GM18907 (cell line): ENCODE measurements around the gene WDR59.
"Not testable (repeated sequence)": the region's sequence is repeated elsewhere in the genome, so short reads cannot be mapped to it uniquely, and the experiment has no call there.

Experiments used
- ATAC-seq: cut with Tn5 transposase; IDR thresholded peaks from one replicate; pipeline ENCODE4 v1.9.1; 2021; ENCODE audit warnings: mild to moderate bottlenecking, moderate library complexity; ENCODE audit not compliant: unreplicated experiment

The WDR59 gene

DNA sequence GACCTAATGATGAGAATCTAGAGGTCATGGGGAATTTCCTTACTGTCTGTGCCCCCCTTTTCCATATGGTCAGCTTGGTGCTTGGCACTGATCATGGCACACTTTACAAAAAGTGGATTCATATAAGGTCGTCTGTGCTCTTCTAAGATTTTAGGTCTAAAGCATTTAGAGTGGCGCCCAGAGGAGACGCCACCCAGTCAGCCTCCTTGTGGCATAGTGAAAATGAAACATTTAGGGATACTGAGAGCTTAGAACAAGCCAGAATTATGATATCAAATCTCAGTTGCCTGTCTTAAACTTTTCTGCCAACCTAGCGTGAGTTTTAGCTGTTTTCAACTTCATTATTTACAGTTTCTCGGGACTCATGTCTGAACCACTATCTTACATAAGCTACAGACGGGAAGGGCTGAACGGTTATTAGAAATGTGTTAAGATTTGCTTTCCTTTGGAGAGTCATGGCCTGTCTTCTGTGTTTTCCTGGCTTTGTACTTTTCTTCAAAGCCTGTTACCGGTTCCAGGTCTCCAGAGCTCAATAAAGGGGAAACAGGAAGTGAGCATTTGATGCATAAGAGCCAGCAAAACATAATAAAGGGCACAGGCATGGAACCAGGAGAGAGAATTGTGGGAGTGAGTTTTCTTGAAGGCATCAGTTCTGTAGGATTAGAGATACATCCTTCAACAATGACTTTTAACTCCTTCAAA lies 27.6 kb upstream of the WDR59 start:
- ATAC-seq: peak; percentile 21

DNA sequence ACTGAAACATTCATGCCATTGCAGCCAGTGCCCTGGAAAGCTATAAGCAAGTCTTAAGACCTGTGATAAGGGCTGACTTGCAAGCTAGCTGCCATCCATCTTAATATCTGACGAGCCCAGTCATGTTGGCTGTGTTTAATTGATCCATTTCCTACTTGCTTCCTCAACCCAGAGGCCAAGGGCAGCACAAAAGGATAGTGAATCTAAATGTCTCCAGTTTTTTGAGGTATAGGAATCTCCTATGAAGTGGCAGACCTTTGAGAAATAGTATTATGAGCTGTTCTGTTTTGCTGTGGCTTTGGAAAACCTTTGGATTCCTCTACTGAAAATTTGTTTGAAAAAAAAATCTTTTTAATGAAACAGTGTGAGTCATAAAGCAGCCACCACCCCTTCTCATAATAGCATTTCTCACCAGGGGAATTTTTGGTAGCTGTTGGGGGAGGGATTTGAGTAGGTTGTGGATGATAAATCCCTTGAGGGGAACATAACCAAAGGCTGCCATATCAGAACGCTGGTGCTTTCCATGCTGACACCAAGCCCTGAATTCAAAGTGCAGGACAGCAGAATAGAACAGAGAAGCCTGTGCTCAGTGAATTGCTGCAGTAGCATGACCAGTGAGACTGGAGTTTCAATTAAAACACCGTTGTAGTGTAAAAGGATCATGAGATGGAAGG lies 26.8 kb upstream of the WDR59 start:
- peak; percentile 67 for ATAC-seq

DNA sequence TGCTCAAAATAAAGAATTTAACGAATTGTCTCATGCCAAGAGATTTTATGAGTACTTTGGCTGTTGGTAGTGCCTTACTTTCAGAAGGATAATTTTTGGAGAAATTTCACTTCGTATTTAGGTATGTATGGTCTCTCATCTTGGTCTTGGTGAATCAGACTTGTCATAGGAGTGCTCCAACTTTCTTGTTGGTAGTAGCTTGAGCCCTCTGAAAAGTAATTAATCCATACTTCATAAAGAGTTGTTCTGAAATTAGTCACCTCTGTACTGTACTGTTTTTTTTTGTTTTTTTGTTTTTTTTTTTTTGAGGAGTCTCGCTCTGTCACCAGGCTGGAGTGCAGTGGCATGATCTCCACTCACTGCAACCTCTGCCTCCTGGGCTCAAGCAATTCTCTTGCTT lies 25.5 kb upstream of the WDR59 start:
- no peak for ATAC-seq

DNA sequence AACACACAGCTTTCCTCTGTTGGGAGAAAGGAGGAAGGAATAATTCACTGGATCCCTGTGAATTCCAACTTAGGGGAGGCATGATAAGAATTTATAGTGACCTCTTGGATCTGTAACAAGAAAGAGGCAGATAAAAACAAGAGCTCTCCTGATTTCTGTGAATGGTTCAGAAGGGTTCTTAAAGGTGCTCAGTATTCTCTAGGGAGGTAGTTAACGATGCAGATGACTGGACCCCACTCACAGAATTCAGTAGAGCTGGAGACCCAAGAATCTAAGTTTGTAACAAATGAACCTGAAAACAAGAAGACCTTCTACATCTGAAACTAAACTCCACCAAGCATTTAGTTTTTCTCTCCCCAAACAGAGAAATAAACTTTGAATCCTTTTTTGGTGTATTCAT lies 22.5 kb upstream of the WDR59 start:
- no peak for ATAC-seq

DNA sequence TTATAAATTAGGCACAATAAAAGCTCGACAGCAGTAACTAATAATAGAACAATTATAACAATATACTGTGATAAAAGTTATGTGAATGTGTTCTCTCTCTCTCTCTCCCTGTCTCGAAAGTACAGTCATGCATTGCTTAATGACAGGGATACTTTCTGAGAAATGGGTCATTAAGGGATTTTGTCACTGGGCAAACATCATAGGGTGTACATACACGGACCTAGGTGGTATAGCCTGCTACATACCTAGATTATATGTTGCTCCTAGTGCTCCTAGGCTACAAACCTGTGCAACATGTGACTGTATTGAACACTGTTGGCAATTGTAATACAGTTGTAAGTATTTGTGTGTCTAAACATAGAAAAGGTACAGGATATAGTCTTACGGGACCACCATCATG lies 20.8 kb upstream of the WDR59 start:
- ATAC-seq: no peak

DNA sequence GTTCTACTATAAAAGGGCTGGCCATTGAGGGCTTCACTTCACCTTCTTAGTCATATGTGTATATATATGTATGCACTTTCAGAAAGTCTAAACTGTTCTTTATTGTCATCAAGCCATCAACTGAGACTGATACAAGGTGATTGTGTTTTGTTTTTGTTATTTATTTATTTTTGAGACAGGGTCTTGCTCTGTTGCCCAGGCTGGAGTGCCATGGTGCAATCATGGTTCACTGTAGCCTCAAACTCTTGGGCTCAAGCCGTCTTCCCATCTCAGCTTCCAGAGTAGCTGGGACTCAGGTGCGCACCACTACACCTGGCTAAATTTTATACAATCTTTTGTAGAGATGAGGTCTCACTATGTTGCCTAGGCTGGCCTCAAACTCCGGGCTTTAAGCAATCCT lies 19.5 kb upstream of the WDR59 start:
- ATAC-seq: no peak

DNA sequence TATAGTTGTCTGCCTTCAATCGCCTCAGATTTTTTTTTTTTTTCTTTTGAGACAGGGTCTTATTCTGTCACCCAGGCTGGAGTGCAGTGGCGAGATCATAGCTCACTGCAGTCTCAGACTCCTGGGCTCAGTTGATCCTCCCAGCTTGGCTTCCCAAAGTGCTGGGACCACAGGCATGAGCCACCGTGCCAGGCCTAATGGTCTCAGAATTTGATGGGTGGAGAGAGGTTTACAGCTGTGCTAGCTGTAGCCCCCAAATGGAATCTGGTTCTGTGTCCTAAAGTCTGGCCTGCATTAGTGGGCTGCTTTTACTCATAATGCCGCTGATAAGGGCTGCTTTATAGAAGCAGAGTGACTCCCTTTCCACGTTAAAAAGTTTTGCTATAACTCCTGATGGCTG lies 19.0 kb upstream of the WDR59 start:
- no peak for ATAC-seq

DNA sequence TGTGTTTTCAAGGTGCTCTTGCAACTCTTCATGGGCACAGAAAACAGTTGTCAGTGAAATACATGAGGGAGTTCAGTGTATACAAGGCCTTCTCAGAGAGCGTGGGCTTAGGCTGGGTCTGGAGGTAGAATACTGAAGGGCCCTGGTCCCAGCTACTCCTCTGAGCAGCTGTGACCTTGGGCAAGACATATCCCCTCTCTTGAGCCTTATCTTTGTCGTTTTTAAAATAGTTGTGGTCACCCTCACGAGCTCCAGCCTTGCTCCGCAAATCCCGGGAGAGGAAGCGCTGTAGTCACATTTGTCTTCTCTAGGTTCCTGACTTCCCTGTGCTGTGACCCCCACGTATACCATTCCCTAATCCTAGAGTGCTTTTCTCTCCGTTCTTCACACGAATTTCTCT lies 17.6 kb upstream of the WDR59 start:
- ATAC-seq: no peak

DNA sequence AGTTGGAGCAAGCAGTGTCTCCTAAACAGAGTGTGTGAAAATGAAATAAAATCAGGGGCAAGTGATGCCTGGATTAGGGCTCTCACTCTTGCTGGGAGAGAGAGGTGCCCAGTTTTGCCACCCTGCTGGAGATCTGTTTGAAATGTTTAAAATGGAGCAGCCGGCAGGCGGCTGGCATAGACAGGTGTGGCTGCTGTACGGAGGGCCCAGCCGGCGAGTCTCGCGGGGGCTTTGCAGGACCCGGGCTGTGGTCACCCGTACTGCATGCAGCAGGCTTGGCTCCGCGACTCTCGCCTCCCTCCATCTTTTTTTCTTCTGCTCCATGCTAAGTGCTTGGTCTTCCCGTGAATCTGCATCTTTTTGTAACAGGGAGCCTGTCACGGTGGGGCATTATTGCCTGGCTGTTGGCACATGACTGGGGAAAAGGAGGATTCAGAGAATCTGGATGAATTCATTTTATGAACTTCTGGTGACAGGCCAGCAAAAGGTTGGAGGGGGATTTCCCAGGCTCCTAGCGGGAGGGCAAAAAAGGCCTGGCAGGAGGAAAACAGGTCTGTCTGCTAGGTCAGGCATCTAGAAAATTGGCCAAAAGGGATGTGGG lies 15.7 kb upstream of the WDR59 start:
- no peak for ATAC-seq

DNA sequence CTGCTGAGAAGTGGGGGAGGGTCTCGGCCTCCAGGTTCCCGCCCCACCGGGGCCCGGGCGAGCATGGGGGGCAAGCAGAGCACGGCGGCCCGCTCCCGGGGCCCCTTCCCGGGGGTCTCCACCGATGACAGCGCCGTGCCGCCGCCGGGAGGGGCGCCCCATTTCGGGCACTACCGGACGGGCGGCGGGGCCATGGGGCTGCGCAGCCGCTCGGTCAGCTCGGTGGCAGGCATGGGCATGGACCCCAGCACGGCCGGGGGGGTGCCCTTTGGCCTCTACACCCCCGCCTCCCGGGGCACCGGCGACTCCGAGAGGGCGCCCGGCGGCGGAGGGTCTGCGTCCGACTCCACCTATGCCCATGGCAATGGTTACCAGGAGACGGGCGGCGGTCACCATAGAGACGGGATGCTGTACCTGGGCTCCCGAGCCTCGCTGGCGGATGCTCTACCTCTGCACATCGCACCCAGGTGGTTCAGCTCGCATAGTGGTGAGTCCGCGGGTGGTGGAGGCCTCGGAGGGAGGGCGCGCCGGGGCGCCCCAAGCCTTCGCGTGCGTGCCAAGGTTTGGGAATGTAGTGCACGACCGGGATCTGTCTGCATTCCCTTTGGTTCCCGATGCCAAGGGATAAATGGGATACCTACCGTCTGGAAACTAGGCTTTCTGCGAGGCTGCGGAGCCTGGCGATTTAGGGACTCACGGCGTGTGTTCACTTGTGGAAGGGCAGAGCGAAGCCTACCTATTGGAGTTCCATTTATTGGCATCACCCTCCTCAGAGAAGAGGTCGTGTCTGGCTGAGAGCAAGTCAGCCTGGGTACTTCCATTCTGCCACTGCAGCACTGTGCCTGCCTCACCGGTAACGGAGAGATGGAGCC lies 14.9 kb upstream of the WDR59 start:
- peak; percentile 39 for ATAC-seq

DNA sequence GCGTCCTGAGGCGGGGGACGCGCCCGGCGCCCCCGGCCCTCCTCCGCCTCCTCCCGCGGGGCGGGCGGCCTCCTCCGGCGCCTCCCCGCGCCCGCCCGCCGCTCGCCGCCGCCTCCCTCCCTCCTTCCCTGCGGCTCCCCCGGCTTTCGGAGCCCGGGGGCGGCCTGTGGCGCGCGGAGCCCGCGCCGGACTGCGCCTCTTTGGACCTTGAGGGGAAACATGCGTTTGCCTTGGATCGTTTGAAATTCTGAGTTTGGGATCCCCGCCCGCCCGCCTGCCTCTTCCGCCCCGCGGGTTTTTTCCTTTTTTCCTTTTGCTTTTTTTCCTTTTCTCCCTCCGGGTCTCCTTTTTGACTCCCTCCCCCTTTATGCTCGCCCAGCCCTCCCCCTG lies 14.3 kb upstream of the WDR59 start:
- ATAC-seq: peak; percentile 40

DNA sequence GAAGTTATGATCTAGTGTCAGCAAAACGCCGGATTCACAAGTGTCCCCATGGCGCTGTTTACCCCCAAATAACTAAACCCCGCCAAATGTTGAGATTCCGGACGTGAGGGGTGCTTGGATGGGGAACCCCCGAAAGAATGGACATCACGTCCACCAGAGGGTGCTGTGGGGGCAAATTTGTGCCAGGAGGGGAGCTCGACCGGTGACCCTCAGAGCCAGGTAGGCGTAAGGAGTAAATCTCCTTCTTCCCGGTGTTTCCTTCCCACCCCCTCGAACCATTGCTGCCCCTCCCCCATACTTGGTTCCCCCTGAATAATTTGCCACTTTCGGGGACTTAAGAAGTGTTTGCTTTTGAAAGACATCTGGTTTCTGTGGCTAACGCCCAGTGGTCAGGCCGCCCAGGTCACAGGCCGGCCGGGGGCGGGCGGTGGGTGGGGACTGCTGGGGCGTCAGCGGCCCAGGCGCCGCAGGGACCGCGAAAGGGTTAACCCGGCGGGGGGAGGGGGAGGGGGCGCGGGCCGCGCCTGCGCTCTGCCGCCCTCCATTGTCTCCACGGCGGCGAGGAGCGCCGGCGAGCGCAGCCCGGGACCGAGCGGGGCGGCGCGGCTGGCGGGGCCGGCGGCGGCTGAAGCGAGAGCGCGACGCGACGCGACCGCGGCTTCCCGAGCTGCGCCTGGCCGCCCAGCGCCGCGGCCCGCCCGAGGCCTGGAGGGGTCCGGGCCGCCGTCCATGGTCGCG lies 13.7 kb upstream of the WDR59 start, which contains the start of gene ZNRF1:
ZNRF1 (plus strand) TSS at position 544 of the 738 bp plus-strand sequence. CDS start 648 bp downstream, outside the sequence.
- ATAC-seq: peak; percentile 61

DNA sequence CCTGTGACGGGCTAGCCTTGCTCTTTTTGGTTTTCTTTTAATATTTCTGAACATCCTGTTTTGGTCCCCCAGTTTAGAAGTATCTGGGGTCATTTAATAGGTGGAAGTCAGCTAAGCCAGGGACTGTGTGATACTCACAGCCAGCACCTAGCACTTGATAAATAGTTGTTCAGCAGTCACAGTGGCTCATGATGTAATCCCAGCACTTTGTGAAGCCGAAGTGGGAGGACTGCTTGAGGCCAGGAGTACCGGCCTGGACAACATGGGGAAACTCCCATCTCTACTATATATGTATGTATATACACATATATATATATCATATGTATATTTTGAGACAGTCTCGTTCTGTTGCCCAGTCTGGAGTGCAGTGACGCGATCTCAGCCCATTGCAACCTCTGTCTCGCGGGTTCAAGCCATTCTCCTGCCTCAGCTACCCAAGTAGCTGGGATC lies 12.1 kb upstream of the WDR59 start:
- no peak for ATAC-seq

DNA sequence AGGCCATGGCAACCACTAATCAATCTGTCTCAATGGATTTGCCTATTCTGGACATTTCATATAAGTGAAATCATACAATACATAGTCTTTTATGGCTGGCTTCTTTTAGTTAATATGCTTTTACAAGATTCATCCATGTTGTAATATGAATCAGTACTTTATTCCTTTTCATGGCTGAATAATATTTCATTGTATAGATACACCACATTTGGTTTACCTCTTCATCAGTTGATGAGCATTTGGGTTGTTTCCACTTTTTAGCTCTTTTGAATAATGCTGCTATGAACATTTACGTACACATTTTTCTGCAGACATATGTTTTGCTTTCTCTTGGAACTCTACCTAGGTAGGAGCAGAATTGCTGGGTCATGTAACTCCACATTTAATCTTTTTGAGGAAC lies 11.1 kb upstream of the WDR59 start:
- ATAC-seq: no peak

DNA sequence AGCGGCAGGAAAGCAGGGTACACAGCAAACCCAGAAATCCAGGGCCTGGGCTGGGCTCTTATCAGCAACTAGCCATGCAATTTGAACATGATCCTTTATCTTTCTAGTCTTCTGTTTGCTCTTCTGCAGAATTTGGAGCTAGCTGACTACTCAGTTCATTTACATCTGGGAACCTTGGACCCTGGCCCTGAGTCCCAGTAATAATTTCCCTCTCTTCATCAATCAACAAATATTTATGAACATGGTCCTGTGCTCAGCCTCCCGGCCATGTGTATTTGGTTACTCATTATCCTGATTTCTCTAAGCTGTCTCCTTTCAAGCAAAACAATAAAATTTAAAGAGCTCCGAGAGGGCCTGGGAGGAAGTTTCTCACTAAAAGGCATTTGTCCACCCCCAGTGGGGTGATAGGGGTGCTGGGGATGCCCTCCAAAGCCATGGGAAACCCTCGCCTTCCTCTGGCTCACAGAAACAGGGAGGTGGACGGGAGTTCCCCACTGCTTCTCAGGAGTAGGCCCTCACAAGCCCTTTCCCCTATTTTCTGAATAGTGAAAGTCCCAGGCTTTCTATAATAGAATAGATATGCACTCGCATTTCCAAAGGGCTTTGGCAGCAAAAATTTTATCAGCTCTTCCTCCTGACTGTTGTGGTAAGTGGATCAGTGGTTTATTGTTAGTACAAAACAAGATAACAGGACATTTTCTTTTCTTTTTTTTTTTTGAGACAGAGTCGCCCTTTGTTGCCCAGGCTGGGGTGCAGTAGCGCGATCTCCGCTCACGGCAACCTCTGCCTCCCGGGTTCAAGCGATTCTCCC lies 6.9 kb upstream of the WDR59 start:
- no peak for ATAC-seq

DNA sequence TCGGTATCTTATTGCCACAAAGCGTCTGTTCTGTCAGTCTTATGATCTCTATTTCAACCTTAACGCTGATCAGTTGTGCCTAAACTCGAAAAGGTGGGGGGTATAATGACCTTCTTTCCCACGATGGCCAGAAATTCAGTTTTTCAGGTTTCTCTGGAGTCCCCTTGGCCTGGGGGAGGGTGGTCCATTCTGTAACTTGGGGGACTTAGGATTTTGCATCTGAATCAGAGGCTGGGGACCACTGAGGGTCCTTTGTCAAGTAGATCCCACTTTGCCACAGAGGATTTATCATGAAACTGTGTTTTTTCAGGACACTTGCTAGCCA lies 6.3 kb upstream of the WDR59 start:
- no peak for ATAC-seq

DNA sequence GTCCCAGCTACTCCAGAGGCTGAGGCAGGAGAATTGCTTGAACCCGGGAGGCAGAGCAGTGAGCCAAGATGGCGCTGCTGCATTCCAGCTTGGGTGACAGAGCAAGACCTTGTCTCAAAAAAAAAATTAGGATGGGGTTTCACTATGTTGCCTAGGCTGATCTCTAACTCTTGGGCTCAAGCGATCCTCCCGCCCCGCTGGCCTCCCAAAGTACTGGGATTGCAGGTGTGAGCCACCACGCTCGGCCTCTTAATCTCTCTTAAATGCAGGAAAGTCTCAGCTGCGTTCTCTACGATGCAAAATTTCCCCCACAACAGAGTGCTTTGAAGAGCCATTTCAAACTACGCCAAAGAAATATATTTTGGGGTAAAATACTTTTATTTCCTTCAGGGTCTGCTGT lies 5.9 kb upstream of the WDR59 start:
- ATAC-seq: no peak

DNA sequence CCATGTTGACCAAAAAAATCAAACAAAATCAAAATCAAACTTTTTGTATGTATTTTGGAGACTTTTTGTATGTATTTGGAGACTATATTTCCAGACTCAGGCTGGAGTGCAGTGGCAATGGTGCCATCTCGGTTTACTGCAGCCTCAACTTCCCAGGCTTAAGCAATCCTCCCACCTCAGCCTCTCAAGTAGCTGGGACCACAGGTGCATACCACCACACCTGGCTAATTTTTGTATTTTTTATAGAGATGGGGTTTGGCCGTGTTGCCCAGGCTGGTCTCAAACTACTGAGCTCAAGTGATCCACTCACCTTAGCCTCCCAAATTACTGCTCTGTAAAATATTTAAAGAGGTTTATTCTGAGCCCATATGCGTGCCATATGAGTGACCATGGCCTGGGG lies 4.9 kb upstream of the WDR59 start:
- ATAC-seq: not testable (repeated sequence)

DNA sequence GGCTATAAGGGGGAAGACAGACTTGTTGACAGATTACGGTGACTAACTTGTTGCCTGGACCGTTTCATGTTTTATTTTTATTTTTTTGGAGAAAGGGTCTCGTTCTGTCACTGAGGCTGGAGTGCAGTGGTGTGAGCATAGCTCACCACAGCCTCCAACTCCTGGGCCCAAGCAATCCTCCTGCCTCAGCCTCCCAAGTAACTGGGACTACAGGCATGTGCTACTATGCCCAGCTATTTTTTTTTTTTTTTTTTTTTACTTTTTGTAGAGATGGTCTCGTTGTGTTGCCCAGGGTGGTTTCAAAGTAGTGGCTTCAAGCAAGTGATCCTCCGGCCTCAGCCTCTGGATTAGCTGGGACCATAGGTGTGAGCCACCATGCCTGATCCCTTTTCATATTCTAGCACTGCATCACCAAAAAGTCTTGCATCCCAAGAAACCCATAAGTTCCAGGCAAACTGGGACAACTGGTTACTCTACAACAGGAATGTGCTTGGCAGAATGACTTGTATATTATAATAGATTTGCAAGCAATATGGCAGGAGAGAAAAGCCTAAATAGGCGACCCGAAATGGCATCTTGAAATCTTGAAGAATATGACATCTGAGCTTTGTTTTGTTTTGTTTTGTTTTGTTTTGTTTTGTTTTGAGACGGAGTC lies 2.2 kb upstream of the WDR59 start:
- ATAC-seq: no peak

DNA sequence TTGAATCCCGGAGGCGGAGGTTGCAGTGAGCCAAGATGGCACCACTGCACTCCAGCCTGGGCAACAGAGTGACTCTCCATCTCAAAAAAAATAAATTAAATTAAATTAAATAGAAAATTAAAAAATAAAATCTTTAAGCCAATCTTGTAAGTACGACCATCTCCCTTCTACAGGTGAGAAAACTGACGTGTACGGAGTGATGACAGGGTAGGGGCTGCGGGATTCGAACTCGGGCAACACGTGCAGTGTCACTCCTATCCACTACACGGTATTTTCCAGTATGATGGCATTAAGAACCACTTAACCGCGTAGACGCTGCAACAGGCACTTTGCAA lies 762 bp downstream of the WDR59 start:
- no peak for ATAC-seq
